ENCODE data around the gene ZSWIM5. TPM values are rescaled to one million over a fixed set of nuclear protein-coding genes. Genes with fewer than 3 reads are reported as not detected.
"Not testable (repeated sequence)": the region's sequence is repeated elsewhere in the genome, so short reads cannot be mapped to it uniquely, and the experiment has no call there.

The ZSWIM5 gene
- polyA plus RNA-seq, 12 donors = 0.32 to 1.7 (median 0.57) TPM; not detected in 1

- DNase-seq = not testable (repeated sequence)
Observed at GRCh38 chr1:45094371-45094770, 112.0 kb downstream of the ZSWIM5 start.

GRCh38 chr1:45093334-45093733 lies 113.1 kb downstream of the ZSWIM5 start:
- DNase-seq = no peak

DNA sequence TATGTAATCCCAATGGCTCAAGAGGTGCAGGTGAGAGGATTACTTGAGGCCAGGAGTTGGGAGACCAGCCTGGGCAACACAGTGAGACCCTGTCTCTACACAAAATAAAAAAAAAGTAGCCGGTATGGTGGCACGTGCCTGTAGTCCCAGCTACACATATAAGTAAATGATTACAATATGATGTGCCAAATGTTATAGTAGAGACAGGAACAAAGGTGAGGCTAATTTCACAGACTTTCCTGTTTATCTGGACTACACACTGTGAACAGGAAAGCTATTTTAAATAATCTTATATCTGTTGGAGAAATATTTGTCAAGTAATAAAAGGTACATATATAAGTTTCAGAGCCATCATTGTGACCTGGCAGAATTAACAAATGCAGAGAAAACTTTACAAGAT lies 116.7 kb downstream of the ZSWIM5 start:
- no peak for DNase-seq

DNA sequence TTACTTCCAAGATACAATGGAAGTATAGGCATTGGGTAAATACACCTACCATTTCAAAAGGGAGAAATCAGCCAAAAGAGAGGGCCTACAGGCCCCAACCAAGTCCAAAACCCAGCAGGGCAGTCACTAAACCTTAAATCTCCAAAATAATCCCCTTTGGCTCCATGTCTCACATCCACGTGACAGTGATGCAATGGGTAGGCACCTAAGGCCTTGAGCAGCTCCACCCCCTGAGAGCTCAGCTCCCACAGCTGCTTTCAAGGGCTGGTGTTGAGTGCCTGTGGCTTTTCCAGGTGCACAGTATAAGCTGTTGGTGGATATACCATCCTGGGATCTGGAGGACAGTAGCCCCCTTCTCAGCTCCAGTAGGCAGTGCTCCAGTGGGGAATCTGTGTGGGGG lies 121.8 kb downstream of the ZSWIM5 start:
- no peak for DNase-seq

DNA sequence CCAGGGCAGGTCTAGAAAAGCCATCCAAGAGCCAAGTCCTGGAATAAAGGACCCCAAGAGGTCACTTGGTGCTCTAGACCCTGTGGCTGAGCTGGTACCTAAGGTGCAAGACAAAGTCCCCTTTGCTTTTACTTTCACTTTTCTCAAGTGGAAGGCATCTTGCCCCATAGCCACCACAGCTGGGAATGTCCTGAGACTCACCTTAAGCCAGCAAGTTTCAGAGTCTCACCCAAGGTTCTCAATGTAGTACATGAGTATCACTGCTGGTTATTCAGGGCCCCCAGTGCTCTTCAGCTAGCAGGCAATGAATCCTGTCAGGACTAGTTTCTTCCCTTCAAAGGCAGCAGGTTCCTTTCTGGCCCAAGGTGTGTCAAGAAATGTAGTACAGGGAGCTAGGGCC lies 126.9 kb downstream of the ZSWIM5 start:
- DNase-seq = no peak

GRCh38 chr1:45076959-45077358 lies 129.4 kb downstream of the ZSWIM5 start:
- not testable (repeated sequence) for DNase-seq

DNA sequence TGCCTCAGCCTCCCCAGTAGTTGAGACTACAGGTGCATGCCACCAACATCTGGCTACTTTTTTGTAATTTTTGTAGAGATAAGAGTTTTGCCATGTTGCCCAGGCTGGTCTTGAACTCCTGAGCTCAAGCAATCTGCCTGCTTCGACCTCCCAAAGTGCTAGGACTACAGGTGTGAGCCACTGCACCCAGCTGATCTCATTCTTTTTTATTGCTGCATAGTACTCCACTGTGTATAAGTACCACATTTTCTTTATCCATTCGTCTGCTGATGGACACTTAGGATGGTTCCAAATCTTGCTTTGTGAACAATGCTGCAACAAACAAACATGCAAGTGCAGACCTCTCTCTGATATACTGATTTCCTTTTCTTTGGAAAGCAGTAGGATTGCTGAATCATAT lies 134.8 kb downstream of the ZSWIM5 start:
- no peak for DNase-seq

DNA sequence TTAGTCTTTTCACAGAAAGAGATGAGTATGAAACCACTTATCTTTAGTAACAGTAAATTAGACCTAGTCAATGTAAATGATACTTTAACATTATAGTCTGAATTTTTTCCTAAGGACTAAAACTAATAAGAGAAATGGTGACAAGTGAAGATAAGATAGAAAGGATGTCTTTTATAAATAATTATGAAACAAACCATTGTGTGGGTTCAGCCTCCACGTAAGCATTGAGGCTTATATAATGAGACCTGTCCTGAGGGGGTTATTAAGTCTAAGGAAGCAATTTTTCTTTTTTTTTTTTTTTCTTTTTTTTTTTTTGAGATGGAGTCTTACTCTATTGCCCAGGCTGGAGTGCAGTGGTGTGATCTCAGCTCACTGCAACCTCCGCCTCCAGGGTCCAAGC lies 138.6 kb downstream of the ZSWIM5 start:
- DNase-seq = no peak

GRCh38 chr1:45065083-45065482 lies 141.3 kb downstream of the ZSWIM5 start:
- DNase-seq = no peak

DNA sequence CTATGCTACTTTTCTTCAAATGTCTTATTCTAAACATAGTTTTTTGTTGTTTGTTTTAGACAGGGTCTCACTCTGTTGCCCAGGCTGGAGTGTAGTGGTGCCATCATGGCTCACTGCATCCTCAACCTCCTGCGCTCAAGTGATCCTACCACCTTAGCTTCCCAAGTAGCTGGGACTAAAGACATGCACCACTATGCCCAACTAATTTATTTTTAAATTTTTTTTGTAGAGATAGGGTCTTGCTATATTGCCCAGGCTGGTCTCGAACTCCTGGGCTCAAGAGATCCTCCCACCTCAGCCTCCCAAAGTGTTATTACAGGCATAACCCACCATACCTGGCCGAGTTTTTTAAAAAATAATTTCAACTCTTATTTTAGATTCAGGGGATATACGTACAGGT lies 143.9 kb downstream of the ZSWIM5 start:
- DNase-seq = not testable (repeated sequence)

- DNase-seq = no peak
Observed at GRCh38 chr1:45059829-45060228, 146.6 kb downstream of the ZSWIM5 start.

DNA sequence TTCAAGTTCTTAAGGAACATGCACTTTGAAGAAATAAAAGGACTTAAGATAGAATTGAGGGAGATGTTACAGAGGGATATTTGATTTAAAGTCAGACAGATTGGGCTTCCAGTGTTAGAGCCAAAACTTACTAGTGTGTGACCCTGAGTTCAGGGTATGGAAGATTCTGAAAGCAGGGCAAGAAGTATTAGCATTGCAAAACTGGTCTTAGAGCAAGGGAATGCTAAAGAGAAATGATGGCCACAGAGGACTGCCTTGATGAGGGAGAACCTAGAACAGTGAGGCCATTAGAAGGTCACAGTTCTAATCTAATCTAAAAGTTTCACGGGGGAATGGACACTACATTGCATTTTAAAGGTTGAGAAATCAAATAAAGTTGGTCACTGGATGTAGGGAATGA lies 148.9 kb downstream of the ZSWIM5 start:
- DNase-seq = no peak

- no peak for DNase-seq
Observed at GRCh38 chr1:45051005-45051772, 155.2 kb downstream of the ZSWIM5 start.

DNA sequence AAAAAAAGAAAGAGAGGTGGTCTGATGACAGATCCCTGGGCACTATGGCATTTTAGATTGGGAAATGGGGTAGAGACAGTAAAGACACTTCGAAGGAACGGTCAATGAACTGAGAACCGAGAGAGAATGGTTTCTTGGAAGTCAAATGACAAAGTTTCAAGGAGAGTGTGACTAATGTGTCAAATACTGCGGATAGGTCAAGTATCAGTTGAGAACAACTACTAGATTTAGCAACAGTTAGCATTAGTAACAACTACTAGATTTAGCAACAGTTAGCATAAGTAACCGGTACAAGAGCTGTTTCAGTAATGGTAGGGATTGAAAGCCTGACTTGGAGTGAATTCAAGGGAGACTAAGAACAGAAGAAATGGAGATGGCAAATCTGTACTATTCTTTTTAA lies 159.4 kb downstream of the ZSWIM5 start:
- DNase-seq = no peak

GRCh38 chr1:45044916-45045315 lies 161.5 kb downstream of the ZSWIM5 start:
- DNase-seq = no peak

- no peak for DNase-seq
Observed at GRCh38 chr1:45043094-45043493, 163.3 kb downstream of the ZSWIM5 start.

DNA sequence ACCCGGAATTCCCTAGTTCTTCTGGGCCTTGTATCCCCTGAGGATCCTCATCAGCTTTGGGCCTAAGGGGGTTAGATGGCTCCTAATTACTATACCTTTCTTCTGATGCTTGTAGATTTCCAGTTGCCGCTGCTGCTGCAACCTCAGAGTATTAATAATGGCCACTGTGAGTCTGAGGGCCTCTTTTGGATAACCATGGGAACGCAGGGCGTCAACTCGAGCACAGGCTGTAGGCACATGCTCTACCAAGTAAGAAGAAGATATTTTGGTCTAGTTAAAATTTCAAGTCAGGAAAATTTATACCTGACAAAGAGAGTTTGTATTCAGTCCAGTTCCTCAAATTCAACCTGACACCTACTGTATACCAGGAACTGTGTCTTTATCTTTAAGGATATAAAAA lies 166.1 kb downstream of the ZSWIM5 start:
- no peak for DNase-seq

DNA sequence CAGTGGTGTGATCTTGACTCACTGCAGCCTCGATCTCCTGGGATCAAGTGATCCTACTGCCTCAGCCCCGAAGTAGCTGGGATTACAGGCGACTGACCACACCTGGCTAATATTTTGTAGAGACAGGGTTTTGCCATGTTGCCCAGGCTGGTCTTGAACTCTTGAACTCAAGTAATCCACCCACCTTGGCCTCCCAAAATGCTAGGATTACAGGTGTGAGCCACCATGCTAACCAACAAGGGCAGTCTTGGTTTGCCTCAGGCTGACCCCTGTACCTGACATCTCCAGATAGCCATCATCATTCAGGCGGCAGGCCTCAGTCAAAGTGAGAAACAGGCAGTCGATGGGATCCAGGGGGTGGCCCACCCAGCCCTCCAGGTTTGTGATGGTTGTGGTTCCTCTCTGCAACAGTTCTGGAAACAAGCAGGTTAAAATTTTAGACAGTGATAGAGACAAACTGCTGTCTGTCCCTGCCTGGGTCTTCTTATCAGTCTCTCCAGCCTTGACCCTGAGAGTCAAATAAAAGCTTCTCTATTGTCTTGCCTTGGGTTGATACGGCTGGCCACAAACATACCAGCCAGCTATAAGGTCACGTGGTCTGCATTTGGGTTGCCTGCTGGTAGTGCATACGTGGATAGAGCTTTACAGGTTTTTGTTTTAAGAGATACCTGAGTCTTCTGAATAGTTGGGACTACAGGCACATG lies 167.6 kb downstream of the ZSWIM5 start:
- DNase-seq = no peak

GRCh38 chr1:45038240-45038639 lies 168.2 kb downstream of the ZSWIM5 start:
- no peak for DNase-seq

DNA sequence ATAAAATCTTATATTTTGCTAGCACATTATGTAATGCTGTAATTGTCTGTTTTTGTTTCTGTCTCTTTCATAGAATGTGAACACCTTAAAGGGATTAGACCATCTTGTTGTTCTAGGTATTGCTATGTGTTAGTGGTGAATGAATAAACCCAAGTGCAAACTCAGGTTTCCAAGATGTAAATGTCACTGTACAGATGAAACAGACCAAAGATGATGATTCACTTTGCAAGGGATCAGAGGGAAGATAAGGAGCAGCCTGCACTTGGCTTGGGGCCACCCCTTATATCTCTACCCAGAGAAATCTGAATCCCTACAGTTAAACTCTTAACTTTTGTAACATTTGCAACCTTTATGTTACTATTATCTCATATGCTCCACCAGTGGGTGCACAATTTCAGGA lies 168.9 kb downstream of the ZSWIM5 start:
- DNase-seq = no peak

- DNase-seq = no peak
Observed at GRCh38 chr1:45035631-45036301, 170.6 kb downstream of the ZSWIM5 start.

- no peak for DNase-seq
Observed at GRCh38 chr1:45033356-45033755, 173.0 kb downstream of the ZSWIM5 start.

- no peak for DNase-seq
Observed at GRCh38 chr1:45032837-45033236, 173.6 kb downstream of the ZSWIM5 start.

All from muscle of arm (tissue), 12 donors.